NOMO-1 treated with DMSO at 0.1 percent for 48 hours (cell line): ENCODE measurements around the gene CIDEC.
"Not testable (repeated sequence)": the region's sequence is repeated elsewhere in the genome, so short reads cannot be mapped to it uniquely, and the experiment has no call there.

Experiments
- DNase-seq: peaks from one replicate; lab custom pipeline; 2025; ENCODE audit not compliant: unreplicated experiment; lab: John Stamatoyannopoulos, UW

CIDEC gene

GRCh38 chr3:9851383-9851782, 28.7 kb downstream of the CIDEC start:
- DNase-seq = not testable (repeated sequence)

DNA sequence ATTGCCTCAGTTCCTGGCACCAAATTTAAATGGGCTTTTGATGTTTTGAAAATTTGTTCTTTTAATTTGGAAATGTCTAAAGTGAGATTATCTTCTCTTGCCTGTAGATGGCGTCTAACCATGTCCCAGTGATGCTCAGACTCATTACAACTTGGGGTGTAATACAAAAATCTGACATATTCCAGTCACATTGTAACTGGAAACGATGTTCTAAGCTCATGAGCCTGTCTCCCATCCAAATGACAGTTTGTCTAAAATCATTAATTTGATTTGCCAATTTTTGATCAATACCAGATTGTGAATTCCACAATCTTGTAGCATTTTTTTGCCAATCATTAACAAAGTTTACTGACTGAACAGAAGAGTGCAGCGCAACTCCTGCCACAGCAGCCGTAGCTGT, 31.2 kb downstream of the CIDEC start:
- DNase-seq = not testable (repeated sequence)

GRCh38 chr3:9847870-9848269, 32.2 kb downstream of the CIDEC start:
- not testable (repeated sequence) for DNase-seq

- DNase-seq = no peak
Observed at GRCh38 chr3:9846931-9847488, 33.0 kb downstream of the CIDEC start.

- no peak for DNase-seq
Observed at GRCh38 chr3:9846231-9846630, 33.8 kb downstream of the CIDEC start.

DNA sequence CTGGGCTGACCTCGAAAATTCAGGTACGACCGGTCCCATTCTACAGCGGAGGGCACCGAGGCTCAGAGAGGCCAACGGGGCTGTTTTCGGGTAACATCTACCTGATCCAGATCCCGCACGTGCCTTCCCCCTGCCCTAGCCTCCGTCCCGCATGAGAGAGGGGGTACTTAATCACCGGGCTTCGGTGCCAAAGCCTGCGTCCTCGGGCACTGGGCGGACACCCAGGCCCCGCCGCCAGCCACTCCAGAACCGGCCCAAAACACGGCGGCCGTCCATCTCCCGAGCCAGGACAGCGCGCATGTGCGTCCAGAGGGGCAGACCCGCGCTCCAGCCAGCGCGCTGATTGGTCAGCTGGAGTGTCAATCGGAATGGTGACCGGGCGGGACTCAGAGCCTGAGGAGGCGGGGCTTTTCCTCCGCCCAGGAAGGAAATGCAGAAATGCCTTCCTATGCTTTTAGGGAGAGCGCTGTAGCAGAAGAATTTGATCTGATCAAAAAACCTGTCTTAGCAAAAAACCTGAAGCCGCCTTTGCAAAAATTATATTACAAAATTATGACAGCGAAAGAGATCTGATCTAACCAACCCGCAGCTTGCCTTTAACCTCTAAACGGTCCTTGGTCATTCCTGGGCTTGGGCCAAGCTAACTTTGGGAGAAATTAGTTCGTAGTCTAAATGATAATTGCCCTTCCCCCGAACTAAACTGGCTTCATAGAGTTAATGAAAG, 36.2 kb downstream of the CIDEC start, which contains the start of gene RPUSD3:
Gene RPUSD3 (minus strand): TSS at position 294 of the 724 bp plus-strand sequence. CDS start 18 bp downstream, at position 276.
- peak; percentile 86 for DNase-seq

DNA sequence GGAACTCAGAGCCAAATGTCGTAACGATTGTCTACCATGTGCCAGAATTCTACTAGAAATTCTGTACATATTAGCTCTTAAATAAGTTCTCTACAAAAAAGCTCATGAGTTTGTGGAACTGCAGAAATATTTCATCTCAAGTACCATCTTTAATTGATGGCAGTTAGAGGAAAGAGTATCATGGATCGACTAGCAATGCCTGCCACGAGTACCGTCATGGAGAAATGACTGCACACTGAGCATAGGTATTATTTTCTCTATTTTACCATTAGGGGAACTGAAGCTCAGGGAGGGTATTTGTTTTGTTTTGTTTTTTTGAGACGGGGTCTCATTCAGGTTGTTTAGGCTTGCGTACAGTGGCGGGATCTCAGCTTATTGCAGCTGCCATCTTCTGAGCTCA, 39.0 kb downstream of the CIDEC start:
- no peak for DNase-seq

DNA sequence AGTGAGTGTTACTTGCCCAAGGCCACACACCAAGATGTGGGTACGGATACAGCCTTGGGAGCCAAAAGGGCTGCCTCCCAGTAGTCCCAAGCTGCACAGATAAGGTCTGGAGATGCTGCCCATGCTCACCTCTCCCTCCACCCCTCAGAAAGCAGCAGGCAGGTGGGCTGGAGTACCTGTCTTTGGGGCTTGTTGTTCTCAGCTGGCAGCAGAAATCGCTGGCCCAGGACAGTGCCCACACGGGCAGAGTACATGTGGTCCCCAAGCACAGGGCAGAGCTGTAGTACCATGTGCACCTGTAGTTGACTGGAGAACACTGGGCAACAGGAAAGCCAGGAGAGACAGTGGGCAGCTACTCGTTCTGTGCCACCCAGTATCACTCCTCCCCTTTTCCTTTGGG, 41.2 kb downstream of the CIDEC start:
- no peak for DNase-seq

GRCh38 chr3:9837701-9838582, 42.1 kb downstream of the CIDEC start:
- DNase-seq = no peak

DNA sequence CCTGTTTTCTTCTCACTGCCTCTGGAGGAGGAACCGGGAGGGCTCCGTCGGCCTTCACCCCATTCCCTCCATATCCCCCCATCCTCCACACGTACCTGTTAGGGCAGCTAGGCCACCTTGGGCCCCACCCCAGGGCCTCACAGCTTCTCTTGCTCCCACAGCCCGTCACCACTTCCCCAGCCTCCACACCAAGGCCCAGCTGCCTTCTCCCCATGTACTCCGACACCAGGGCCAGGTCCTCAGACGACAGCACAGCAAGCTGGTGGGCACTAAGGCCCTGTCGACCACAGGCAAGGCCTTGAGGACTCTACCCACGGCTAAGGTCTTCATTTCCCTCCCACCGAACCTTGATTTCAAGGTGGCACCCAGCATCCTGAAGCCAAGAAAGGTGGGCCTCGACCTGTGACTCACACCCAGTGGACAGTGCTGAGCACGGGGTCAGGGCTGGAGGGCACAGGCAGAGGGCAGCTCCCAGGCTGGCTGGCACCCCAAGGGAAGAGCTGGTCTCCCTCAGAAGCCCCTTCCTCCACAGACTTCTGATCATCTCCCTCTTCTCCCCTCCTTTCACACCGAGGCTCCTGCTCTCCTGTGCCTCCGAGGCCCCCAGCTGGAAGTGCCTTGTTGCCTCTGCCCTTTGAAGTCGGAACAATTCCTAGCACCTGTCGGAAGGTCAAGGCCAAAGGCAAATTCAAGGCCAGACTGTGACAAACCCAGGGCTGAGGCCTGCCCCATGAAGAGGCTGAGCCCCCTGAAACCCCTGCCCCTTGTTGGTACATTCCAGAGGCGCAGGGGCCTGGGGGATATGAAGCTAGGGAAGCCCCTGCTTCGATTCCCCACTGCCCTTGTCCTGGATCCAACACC, 45.3 kb downstream of the CIDEC start:
- DNase-seq = no peak

DNA sequence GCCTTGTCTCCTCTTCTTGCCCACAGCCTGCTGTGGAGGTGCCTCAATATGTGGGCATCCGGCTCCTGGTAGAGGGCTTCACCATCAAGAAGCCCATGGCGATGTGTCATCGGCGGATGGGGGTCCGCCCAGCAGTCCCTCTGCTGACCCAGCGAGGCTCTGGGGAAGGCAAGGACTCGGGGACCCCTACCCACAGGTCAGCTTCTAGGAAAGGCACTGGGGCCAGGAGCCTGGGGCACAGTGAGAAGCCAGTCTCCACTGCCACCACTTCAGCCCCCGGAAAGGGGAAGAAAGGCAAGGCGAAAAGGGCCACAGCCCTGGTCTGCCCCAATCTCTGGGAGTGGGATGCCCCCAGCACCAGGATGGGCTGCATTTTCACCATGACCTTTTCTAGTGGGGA, 47.0 kb downstream of the CIDEC start:
- DNase-seq = no peak

- DNase-seq = no peak
Observed at GRCh38 chr3:9831253-9831652, 48.8 kb downstream of the CIDEC start.

DNA sequence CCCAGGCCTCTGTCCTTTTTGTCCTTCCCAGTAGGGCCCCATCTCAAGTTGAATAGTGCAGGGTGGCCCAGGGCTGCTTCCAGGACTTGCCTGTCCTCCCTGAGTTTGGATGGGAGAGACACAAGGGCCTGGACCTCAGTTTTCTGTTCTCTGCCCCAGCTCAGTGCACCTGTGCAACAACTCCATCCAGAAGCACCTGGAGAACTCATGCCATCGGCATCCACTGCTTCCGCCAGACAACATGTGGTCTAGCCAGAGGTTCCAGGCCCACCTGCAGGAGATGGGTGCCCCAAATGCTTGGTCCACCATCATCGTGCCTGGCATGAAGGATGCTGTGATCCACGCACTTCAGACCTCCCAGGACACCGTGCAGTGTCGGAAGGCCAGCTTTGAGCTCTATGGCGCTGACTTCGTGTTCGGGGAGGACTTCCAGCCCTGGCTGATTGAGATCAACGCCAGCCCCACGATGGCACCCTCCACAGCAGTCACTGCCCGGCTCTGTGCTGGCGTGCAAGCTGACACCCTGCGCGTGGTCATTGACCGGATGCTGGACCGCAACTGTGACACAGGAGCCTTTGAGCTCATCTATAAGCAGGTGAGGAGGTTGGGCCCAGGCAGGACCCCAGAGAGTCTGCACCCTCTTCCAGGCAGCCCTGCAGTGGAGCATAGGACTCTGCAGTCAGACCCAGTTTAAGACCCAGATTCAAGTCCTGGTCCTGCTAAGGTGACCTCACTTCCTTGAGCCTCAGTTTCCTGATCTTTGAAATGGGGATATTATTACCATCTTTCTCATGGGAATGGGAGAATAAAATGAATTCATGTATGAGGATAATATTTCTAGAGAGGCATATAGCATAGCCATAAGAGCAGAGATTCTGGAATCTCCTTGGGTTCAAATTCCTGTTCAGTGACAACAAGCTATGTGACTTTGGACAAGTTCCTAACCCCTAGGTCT, 51.0 kb downstream of the CIDEC start:
- DNase-seq = no peak

GRCh38 chr3:9826815-9827573, 53.1 kb downstream of the CIDEC start:
- no peak for DNase-seq

DNA sequence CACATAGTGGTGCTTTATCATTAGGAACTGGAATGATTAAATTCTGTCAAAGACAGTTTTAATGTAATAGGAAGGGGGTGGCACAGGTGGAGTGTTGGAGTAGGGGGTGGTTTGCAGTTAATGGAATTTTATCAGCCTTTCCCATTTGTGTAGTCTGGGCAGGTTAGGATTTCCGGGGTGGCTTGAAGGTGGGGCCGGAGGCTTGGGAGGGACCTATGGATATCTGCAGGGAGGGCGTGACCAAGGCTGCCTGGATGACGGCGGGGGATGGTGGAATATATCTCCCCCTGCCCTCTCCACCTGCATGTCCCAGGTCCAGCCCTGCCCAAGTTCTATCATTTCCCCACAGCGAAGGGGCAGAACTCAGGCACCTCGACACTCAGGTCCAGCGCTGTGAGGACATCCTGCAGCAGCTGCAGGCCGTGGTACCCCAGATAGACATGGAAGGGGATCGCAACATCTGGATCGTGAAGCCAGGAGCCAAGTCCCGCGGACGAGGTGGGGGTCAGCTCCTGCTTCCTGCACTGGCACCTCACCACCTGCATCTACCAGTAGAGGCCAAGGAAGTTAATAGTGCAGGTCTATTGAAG, 54.5 kb downstream of the CIDEC start:
- no peak for DNase-seq

- no peak for DNase-seq
Observed at GRCh38 chr3:9820946-9821345, 59.1 kb downstream of the CIDEC start.

DNA sequence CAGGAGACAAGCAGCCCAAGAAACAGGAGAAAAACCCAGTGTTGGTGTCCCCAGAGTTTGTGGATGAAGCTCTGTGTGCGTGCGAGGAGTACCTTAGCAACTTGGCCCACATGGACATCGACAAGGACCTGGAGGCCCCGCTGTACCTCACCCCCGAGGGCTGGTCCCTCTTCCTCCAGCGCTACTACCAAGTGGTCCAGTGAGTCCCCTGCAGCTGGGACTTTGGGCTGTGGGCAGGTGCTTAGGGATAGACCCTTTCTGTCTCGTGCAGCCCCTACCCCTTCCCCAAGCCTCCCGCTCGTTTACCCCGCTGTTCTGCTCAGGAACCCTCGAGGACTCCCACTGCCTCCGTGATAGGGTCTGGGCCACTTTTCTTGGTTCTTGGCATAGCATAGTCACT, 59.5 kb downstream of the CIDEC start:
- DNase-seq = no peak

- DNase-seq = no peak
Observed at GRCh38 chr3:9818666-9819335, 61.3 kb downstream of the CIDEC start.
